C1 segment of cervical spinal cord (tissue), 14 donors: ENCODE measurements around the gene ACCSL.
A peak's percentile ranks its signal among the peaks of the same experiment; 100 is the strongest.

Source experiments
- DNase-seq, 14 donors: peaks; one replicate each; lab custom pipeline; 2025; lab: John Stamatoyannopoulos, UW

Gene ACCSL

GRCh38 chr11:44057340-44057739, 9.6 kb downstream of the ACCSL start:
- DNase-seq = no peak

GRCh38 chr11:44058275-44058674, 10.5 kb downstream of the ACCSL start:
- DNase-seq = no peak

- no peak for DNase-seq
These were observed 17.4 kb downstream of the ACCSL start for GRCh38 chr11:44065161-44065661.

GRCh38 chr11:44065841-44066731, 18.3 kb downstream of the ACCSL start, which contains the start of gene ACCS:
ACCS (plus strand) TSS chr11:44066270; CDS start chr11:44067628, 1,358 bp downstream.
- DNase-seq = peak; percentile 43 to 92 (median 84)

- DNase-seq = peak in 2 of 14 donors; percentile 7 to 19
These were observed 19.0 kb downstream of the ACCSL start for GRCh38 chr11:44066732-44067141.

GRCh38 chr11:44067266-44067665, 19.5 kb downstream of the ACCSL start:
- no peak for DNase-seq

GRCh38 chr11:44068180-44068579, 20.4 kb downstream of the ACCSL start:
- no peak for DNase-seq

GRCh38 chr11:44071157-44071556, 23.4 kb downstream of the ACCSL start:
- DNase-seq = no peak

GRCh38 chr11:44072757-44073658, 25.2 kb downstream of the ACCSL start:
- no peak for DNase-seq

- no peak for DNase-seq
These were observed 31.0 kb downstream of the ACCSL start for GRCh38 chr11:44078794-44079193.

GRCh38 chr11:44079376-44079775, 31.6 kb downstream of the ACCSL start:
- no peak for DNase-seq

GRCh38 chr11:44080951-44081350, 33.2 kb downstream of the ACCSL start:
- no peak for DNase-seq

- no peak for DNase-seq
These were observed 34.9 kb downstream of the ACCSL start for GRCh38 chr11:44082645-44083044.

GRCh38 chr11:44083433-44083832, 35.7 kb downstream of the ACCSL start:
- DNase-seq = no peak

GRCh38 chr11:44083906-44084305, 36.1 kb downstream of the ACCSL start:
- no peak for DNase-seq

GRCh38 chr11:44085330-44085729, 37.5 kb downstream of the ACCSL start:
- DNase-seq = no peak

- no peak for DNase-seq
These were observed 40.6 kb downstream of the ACCSL start for GRCh38 chr11:44088377-44088776.

GRCh38 chr11:44088871-44089270, 41.1 kb downstream of the ACCSL start:
- no peak for DNase-seq

- no peak for DNase-seq
These were observed 42.8 kb downstream of the ACCSL start for GRCh38 chr11:44090539-44090938.

- peak in 12 of 14 donors; percentile 13 to 73 (median 44) for DNase-seq
These were observed 46.6 kb downstream of the ACCSL start for GRCh38 chr11:44094260-44094868.

GRCh38 chr11:44095506-44096359, 48.0 kb downstream of the ACCSL start, which contains the start of gene EXT2:
EXT2 (plus strand) TSS chr11:44095678; CDS start chr11:44107713, 12,035 bp downstream.
- DNase-seq = peak in 13 of 14 donors; percentile 62 to 94 (median 79)
